Fibroblast of lung (primary cell): ENCODE measurements around the gene CORO1C. TPM values are rescaled to one million over a fixed set of nuclear protein-coding genes. Genes with fewer than 3 reads are reported as not detected.

ENCODE experiments used
- DNase-seq, 2 donors: peaks; one replicate each; pipeline versions ENCODE4 v3.0.0 to v3.0.0-alpha.2; 2010; ENCODE audit warnings: low read depth in 2 of 2
- H2AFZ ChIP-seq: 2 replicates; pipeline ENCODE4 v1.5.1; 2012; ENCODE audit warnings: low read length, control low read depth, inconsistent platforms
- H3K27ac ChIP-seq: 2 replicates; pipeline ENCODE4 v1.5.1; 2011; ENCODE audit warnings: low read length, control low read depth; ENCODE audit not compliant: insufficient read depth
- H3K27me3 ChIP-seq: 2 replicates; pipeline ENCODE4 v1.5.1; 2011; ENCODE audit warnings: mild to moderate bottlenecking, low read length; ENCODE audit not compliant: control insufficient read depth, insufficient read depth
- H3K36me3 ChIP-seq: 2 replicates; pipeline ENCODE4 v1.5.1; 2011; ENCODE audit warnings: low read length; ENCODE audit not compliant: control insufficient read depth, insufficient read depth
- H3K4me1 ChIP-seq: 2 replicates; pipeline ENCODE4 v1.5.1; 2011; ENCODE audit warnings: low read length; ENCODE audit not compliant: control insufficient read depth, insufficient read depth; ENCODE audit errors: extremely low read depth
- H3K4me2 ChIP-seq: 2 replicates; pipeline ENCODE4 v1.5.1; 2011; ENCODE audit warnings: low read length, control low read depth; ENCODE audit not compliant: insufficient read depth; ENCODE audit errors: extremely low read depth
- H3K4me3 ChIP-seq, 4 experiments: fragments of 200-600 bp in 1 of 4; sonication (generic) in 1 of 4; replicated peaks in 1 of 4; 2 replicates each; pipeline ENCODE4 v1.5.1; 2011 to 2016; ENCODE audit warnings: low read length in 4 of 4, low read depth in 3 of 4, mild to moderate bottlenecking in 3 of 4, control low read depth in 2 of 4, inconsistent platforms in 1 of 4, mixed read lengths in 1 of 4; ENCODE audit not compliant: insufficient read depth in 1 of 4; ENCODE audit errors: control extremely low read depth in 1 of 4
- H3K79me2 ChIP-seq: 2 replicates; pipeline ENCODE4 v1.5.1; 2012; ENCODE audit warnings: mild to moderate bottlenecking, low read length, inconsistent platforms; ENCODE audit not compliant: control insufficient read depth, insufficient read depth
- H3K9ac ChIP-seq: 2 replicates; pipeline ENCODE4 v1.5.1; 2011; ENCODE audit warnings: mild to moderate bottlenecking, low read length, control low read depth; ENCODE audit not compliant: insufficient read depth
- H3K9me3 ChIP-seq: 2 replicates; pipeline ENCODE4 v1.5.1; 2012; ENCODE audit warnings: low read depth, low read length; ENCODE audit not compliant: control insufficient read depth, insufficient read depth
- H4K20me1 ChIP-seq: 2 replicates; pipeline ENCODE4 v1.5.1; 2011; ENCODE audit warnings: low read length; ENCODE audit not compliant: control insufficient read depth, insufficient read depth; ENCODE audit errors: extremely low read depth
- CTCF ChIP-seq, 2 donors: IDR thresholded peaks in 1 of 2; conservative IDR thresholded peaks in 1 of 2; 1 replicate in 1 of 2; 2 replicates in 1 of 2; pipeline ENCODE4 v1.5.1; 2011 to 2012; ENCODE audit warnings: low read length in 2 of 2, control low read depth in 1 of 2, inconsistent platforms in 1 of 2, low read depth in 1 of 2, mild to moderate bottlenecking in 1 of 2
- EZH2 ChIP-seq: IDR thresholded peaks from 2 replicates; pipeline ENCODE4 v1.5.1; 2012; ENCODE audit warnings: low read length, control low read depth, mild to moderate bottlenecking; ENCODE audit errors: missing control alignments
- polyA plus RNA-seq, 2 donors: library from polyadenylated mRNA; depleted of rRNA in 1 of 2; stranded (reverse) in 1 of 2; unstranded in 1 of 2; fragments of >200 nt; gene quantifications; 2 replicates each; pipeline ENCODE4 v1.2.1, GENCODE V29; 2011 to 2012; ENCODE audit warnings: missing spikeins in 1 of 2
- total RNA-seq: library from RNA; depleted of rRNA; stranded (reverse); fragments of >200 nt; gene quantifications from 2 replicates; pipeline ENCODE4 v1.2.1, GENCODE V29; 2014

Gene CORO1C
- total and polyA plus RNA-seq, 2 donors (not counting 1 experiment from before 2014, with no cell fraction given): 288 to 542 TPM

- Histone ChIP-seq H2AFZ (no peak overlapping the region), H3K27me3 (no peaks in the 10 kb centered on the region), H3K4me2 (peak overlapping the region; percentile 16), H3K4me3 (no peak overlapping the region), H3K27ac (peak overlapping the region; percentile 87), H3K9ac (no peak overlapping the region), H3K79me2 (no peaks in the 10 kb centered on the region), H3K36me3 (no peaks in the 10 kb centered on the region), H3K9me3 (no peaks in the 10 kb centered on the region), H3K4me1 (peaks cover 30% of the 10 kb centered on the region), H4K20me1 (no peaks in the 10 kb centered on the region)
- no peak for TF ChIP-seq CTCF (conservative IDR thresholded peaks at IDR 0.05 in 1 of 2, IDR thresholded peaks at IDR 0.05 in 1 of 2; ENCODE audit: low read depth in 1 of 2, low read length in 2 of 2)
- DNase-seq: peak; percentile 54 to 68
Measured at GRCh38 chr12:108630481-108631207, 100.7 kb downstream of the CORO1C start.

- no peaks in the 10 kb centered on the region for H4K20me1 ChIP-seq
- peak overlapping the region; percentile 28 for H3K9ac ChIP-seq
- H3K9me3 ChIP-seq: no peaks in the 10 kb centered on the region
- H3K36me3 ChIP-seq: no peaks in the 10 kb centered on the region
- TF ChIP-seq CTCF (conservative IDR thresholded peaks at IDR 0.05 in 1 of 2, IDR thresholded peaks at IDR 0.05 in 1 of 2; ENCODE audit: low read depth in 1 of 2, low read length in 2 of 2) (no peak), EZH2 (no peak)
- H3K27ac ChIP-seq: peak overlapping the region; percentile 87
- H3K4me1 ChIP-seq: peaks cover 30% of the 10 kb centered on the region
- no peak overlapping the region for H3K4me2 ChIP-seq
- H3K79me2 ChIP-seq: no peaks in the 10 kb centered on the region
- H3K27me3 ChIP-seq: no peaks in the 10 kb centered on the region
- no peak overlapping the region for H2AFZ ChIP-seq
- peak; percentile 81 to 90 for DNase-seq
- H3K4me3 ChIP-seq: no peak overlapping the region
Measured at GRCh38 chr12:108629824-108630476, 101.4 kb downstream of the CORO1C start.

- no peaks in the 10 kb centered on the region for H3K36me3 ChIP-seq
- H3K4me2 ChIP-seq: no peak overlapping the region
- H2AFZ ChIP-seq: no peak overlapping the region
- peak overlapping the region; percentile 87 for H3K27ac ChIP-seq
- H3K4me1 ChIP-seq: peaks cover 30% of the 10 kb centered on the region
- no peaks in the 10 kb centered on the region for H3K79me2 ChIP-seq
- TF ChIP-seq CTCF (conservative IDR thresholded peaks at IDR 0.05 in 1 of 2, IDR thresholded peaks at IDR 0.05 in 1 of 2; ENCODE audit: low read depth in 1 of 2, low read length in 2 of 2): no peak
- no peak for TF ChIP-seq EZH2
- no peak for DNase-seq
- no peaks in the 10 kb centered on the region for H3K9me3 ChIP-seq
- H3K27me3 ChIP-seq: no peaks in the 10 kb centered on the region
- H4K20me1 ChIP-seq: no peaks in the 10 kb centered on the region
- no peak overlapping the region for H3K9ac ChIP-seq
- peak overlapping the region in 1 of 4 experiments; percentile 20 for H3K4me3 ChIP-seq
Measured at GRCh38 chr12:108629151-108629550, 102.2 kb downstream of the CORO1C start.
